IPS-15b (cell line): ENCODE data around the gene MYO7A.

ENCODE experiments used
- H3K27me3 ChIP-seq: one replicate; pipeline ENCODE4 v1.6.1; 2013; ENCODE audit warnings: low read length; ENCODE audit not compliant: control insufficient read depth, insufficient read depth
- H3K36me3 ChIP-seq: one replicate; pipeline ENCODE4 v1.6.1; 2013; ENCODE audit warnings: low read length; ENCODE audit not compliant: control insufficient read depth, insufficient read depth
- H3K4me1 ChIP-seq: one replicate; pipeline ENCODE4 v1.6.1; 2013; ENCODE audit warnings: mild to moderate bottlenecking, low read length; ENCODE audit not compliant: control insufficient read depth, insufficient read depth
- H3K4me3 ChIP-seq: one replicate; pipeline ENCODE4 v1.5.1; 2013; ENCODE audit warnings: low read depth, low read length
- H3K9ac ChIP-seq: one replicate; pipeline ENCODE4 v1.6.1; 2013; ENCODE audit warnings: low read depth, mild to moderate bottlenecking, low read length
- H3K9me3 ChIP-seq: one replicate; pipeline ENCODE4 v1.6.1; 2013; ENCODE audit warnings: mild to moderate bottlenecking, low read length; ENCODE audit not compliant: control insufficient read depth, insufficient read depth

The MYO7A gene

GRCh38 chr11:77127920-77128691 is at the start of gene MYO7A:
Gene MYO7A (plus strand): TSS chr11:77128246. CDS start chr11:77130635, 2,389 bp downstream.
- Histone ChIP-seq H3K9me3 (no peaks in the 10 kb centered on the region), H3K9ac (peak within 1 kb of the TSS; percentile 47), H3K36me3 (no peaks in the 10 kb centered on the region), H3K27me3 (no peaks in the 10 kb centered on the region), H3K4me1 (peaks cover 3% of the 10 kb centered on the region), H3K4me3 (peak within 1 kb of the TSS; percentile 53)

- H3K36me3 ChIP-seq = no peaks in the 10 kb centered on the region
- H3K9ac ChIP-seq = no peak overlapping the region
- H3K9me3 ChIP-seq = no peaks in the 10 kb centered on the region
- no peaks in the 10 kb centered on the region for H3K27me3 ChIP-seq
- H3K4me3 ChIP-seq = no peak overlapping the region
- no peaks in the 10 kb centered on the region for H3K4me1 ChIP-seq
Observed at GRCh38 chr11:77079666-77080065, 48.4 kb upstream of the MYO7A start.

- Histone ChIP-seq H3K27me3 (no peaks in the 10 kb centered on the region), H3K36me3 (no peaks in the 10 kb centered on the region), H3K9me3 (no peaks in the 10 kb centered on the region), H3K4me1 (no peaks in the 10 kb centered on the region), H3K9ac (no peak overlapping the region), H3K4me3 (no peak overlapping the region)
Observed at GRCh38 chr11:77080643-77081210, 47.3 kb upstream of the MYO7A start.

GRCh38 chr11:77081381-77081851 is 46.6 kb upstream of the MYO7A start:
- no peak overlapping the region for H3K4me3 ChIP-seq
- H3K9ac ChIP-seq = no peak overlapping the region

GRCh38 chr11:77081976-77082836 is 45.8 kb upstream of the MYO7A start:
- no peaks in the 10 kb centered on the region for H3K9me3 ChIP-seq
- H3K9ac ChIP-seq = no peak overlapping the region
- no peaks in the 10 kb centered on the region for H3K36me3 ChIP-seq
- no peak overlapping the region for H3K4me3 ChIP-seq
- no peaks in the 10 kb centered on the region for H3K27me3 ChIP-seq
- H3K4me1 ChIP-seq = no peaks in the 10 kb centered on the region

More at GRCh38 chr11:77081381-77081851, 46.6 kb upstream of the MYO7A start:
- H3K27me3 ChIP-seq = no peaks in the 10 kb centered on the region
- H3K9me3 ChIP-seq = no peaks in the 10 kb centered on the region
- H3K4me1 ChIP-seq = no peaks in the 10 kb centered on the region
- H3K36me3 ChIP-seq = no peaks in the 10 kb centered on the region

- no peaks in the 10 kb centered on the region for H3K4me1 ChIP-seq
- no peak overlapping the region for H3K9ac ChIP-seq
- H3K4me3 ChIP-seq = no peak overlapping the region
- no peaks in the 10 kb centered on the region for H3K36me3 ChIP-seq
- H3K9me3 ChIP-seq = no peaks in the 10 kb centered on the region
- no peaks in the 10 kb centered on the region for H3K27me3 ChIP-seq
Observed at GRCh38 chr11:77082838-77083565, 45.0 kb upstream of the MYO7A start.

- Histone ChIP-seq H3K9ac (no peak overlapping the region), H3K4me3 (no peak overlapping the region), H3K36me3 (no peaks in the 10 kb centered on the region), H3K4me1 (no peaks in the 10 kb centered on the region), H3K9me3 (no peaks in the 10 kb centered on the region), H3K27me3 (no peaks in the 10 kb centered on the region)
Observed at GRCh38 chr11:77083566-77084245, 44.3 kb upstream of the MYO7A start.

- H3K27me3 ChIP-seq = no peaks in the 10 kb centered on the region
- H3K36me3 ChIP-seq = no peaks in the 10 kb centered on the region
- no peaks in the 10 kb centered on the region for H3K9me3 ChIP-seq
- H3K4me3 ChIP-seq = no peak overlapping the region
- H3K9ac ChIP-seq = no peak overlapping the region
- no peaks in the 10 kb centered on the region for H3K4me1 ChIP-seq
Observed at GRCh38 chr11:77084581-77085191, 43.4 kb upstream of the MYO7A start.

GRCh38 chr11:77085652-77086051 is 42.4 kb upstream of the MYO7A start:
- no peak overlapping the region for H3K9ac ChIP-seq
- no peaks in the 10 kb centered on the region for H3K27me3 ChIP-seq
- H3K4me3 ChIP-seq = no peak overlapping the region
- H3K9me3 ChIP-seq = no peaks in the 10 kb centered on the region
- H3K36me3 ChIP-seq = no peaks in the 10 kb centered on the region
- no peaks in the 10 kb centered on the region for H3K4me1 ChIP-seq

GRCh38 chr11:77086521-77087472 is 41.2 kb upstream of the MYO7A start:
- Histone ChIP-seq H3K36me3 (no peaks in the 10 kb centered on the region), H3K4me3 (no peak overlapping the region), H3K4me1 (peaks cover 2% of the 10 kb centered on the region), H3K9ac (no peak overlapping the region), H3K27me3 (no peaks in the 10 kb centered on the region), H3K9me3 (no peaks in the 10 kb centered on the region)
